Stimulated activated CD4-positive, alpha-beta T cell treated with anti-CD3 and anti-CD28 coated beads, Interleukin-1b, Interleukin-23, amount 100 ng/mL, for 1 hour (primary cell): ENCODE measurements around the gene TPM1.

Source experiments
- DNase-seq, 2 donors: peaks; one replicate each; pipeline ENCODE4 v3.0.0-alpha.2; 2020; ENCODE audit warnings: low read depth in 2 of 2

Gene TPM1

DNA sequence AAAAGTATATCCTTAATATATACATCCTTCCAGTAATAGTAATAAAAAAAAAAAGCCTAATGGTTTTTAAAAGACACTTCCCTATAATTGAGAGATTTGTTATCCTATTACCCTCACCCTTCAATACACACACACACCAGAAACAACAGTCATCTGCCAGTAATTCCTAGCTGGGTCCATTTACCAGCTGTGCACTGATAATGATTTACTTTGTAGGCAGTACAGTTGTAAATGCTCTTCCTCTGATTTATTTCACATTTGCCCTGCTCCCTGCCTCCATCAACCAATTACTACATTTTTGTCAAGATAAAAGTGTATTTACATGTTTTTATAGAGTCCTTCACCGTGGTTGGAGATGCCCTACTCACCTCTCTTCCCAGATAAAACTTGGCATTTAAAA, 12.4 kb downstream of the TPM1 start:
- DNase-seq = no peak

DNA sequence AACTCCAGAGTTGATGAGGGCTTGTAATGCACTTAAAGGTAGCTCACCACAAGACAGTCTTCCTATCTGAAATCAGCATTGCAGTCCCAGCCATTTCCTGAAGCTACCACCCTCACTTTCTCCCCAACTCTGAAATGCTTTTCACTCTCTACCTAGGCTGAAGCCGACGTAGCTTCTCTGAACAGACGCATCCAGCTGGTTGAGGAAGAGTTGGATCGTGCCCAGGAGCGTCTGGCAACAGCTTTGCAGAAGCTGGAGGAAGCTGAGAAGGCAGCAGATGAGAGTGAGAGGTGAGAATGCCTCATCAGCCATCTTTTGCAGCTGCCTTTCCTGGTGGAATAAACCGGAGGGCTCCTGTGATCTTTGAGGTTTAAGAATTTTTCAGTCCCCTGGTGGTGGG, 14.3 kb downstream of the TPM1 start:
- no peak for DNase-seq

DNA sequence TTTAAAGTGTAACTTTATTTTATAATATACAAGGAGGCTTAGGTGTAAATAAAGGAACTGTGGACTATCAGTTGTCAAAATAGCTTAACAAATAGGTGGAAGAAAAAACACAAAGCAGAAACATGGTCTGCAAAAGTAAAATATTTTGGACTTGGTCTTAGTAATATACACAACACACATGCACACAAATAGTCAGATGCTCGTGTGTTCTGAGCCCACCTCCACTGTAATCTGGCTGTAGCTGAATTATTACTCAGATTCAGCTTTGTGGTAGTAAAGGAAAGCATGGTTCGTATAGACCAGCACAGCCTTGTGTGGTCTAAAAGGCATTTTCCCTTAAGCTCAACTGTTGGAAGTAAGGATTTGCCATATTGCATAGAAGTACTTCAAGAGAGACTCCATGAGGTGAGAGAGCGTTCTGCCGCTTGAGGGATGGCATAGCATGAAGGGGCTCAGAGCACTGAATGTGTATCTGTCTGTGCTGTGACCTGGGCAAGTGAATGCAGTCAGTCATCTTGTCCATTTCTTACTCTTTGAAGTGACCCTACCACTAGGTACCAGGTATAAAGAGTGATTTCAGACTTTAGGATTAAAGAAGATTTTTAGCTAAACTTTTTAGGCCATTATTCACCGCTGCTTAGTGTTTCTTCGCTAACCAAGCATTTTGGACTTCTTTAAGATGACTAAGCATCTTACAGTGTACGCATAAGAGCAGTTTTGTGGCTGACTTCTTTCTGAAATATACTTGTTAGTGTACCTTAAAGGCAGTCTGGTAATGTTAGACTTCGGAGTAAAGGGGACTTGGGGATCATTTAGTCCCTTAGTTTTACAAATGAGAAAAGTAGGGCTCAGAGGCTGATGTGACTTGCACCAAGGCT, 15.2 kb downstream of the TPM1 start:
- DNase-seq = no peak

DNA sequence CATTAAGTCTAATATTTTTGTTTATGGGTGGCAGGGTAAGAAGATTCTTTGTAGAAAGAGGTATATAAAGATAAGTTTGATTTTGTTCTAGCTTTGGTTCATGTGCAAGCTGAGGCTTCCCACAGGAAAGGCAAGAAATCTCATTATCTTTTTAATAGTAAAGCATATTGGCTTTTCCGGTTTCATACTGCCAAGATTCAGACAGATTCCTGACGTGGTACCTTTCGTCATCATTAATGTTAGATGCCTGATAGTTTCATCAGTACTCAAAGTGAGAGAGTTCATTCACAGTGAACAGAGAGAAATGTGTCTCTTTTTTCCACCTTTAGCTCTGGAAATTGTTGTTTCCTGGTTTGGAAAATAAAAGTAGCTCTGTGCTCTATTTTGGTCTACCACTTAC, 16.5 kb downstream of the TPM1 start:
- no peak for DNase-seq

DNA sequence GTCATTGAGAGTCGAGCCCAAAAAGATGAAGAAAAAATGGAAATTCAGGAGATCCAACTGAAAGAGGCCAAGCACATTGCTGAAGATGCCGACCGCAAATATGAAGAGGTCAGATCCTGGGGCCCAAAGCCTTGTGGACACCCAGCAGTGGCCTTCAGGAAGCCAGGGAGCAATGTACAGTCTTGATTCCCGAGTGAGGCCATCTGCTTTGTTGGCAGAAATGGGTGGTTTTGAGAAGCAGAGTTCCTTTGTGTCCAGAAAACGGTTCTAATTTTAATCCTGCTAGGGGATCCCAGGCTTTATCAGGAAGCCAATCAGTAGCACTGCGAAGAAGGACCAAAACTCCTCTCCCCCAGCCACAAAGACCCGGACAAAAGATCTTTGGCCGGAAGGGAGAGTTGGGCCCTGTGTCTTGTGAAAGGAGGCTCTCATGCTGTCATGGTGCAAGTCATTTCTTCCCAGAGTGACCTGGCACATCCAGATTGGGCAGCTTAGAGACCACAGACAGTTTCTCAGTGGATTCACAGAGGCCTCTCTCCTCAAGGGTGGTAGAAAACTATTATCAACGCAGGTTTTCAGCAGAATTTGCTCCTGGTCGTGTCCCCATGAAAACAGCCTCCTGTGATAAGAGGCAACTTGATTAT, 17.1 kb downstream of the TPM1 start:
- no peak for DNase-seq

DNA sequence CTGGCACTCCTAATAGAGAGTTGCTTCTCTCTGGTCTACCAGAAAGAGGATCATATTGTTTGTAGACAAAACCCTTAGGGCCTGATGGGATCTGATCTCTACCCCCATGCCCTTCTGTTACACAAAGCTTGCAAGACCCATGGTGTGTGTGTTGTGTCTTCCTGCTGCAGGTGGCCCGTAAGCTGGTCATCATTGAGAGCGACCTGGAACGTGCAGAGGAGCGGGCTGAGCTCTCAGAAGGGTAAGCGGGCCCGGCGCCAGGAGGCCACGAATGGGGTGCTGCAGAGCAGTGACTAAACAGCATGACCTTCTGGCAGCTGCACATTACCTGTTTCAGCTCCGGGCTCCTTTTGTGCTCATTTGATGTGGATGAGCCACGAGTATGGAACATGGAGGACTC, 18.2 kb downstream of the TPM1 start:
- DNase-seq = no peak

DNA sequence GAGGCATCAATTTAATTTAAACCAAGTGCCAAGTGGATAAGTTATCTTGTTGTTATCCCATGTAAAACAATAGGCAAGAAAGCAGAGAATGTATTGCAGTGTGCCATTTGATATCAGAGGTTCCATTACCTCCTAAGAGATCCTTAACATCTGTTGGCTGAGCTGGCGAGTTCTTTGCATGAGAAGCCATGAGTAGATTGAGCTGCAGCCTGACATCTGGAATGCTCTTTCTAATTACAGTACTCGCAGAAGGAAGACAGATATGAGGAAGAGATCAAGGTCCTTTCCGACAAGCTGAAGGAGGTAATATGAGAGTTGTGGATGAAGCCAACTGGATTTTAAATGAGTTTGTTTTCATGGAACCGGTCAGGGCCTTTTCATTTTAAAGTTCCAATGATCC, 19.4 kb downstream of the TPM1 start:
- DNase-seq = no peak

DNA sequence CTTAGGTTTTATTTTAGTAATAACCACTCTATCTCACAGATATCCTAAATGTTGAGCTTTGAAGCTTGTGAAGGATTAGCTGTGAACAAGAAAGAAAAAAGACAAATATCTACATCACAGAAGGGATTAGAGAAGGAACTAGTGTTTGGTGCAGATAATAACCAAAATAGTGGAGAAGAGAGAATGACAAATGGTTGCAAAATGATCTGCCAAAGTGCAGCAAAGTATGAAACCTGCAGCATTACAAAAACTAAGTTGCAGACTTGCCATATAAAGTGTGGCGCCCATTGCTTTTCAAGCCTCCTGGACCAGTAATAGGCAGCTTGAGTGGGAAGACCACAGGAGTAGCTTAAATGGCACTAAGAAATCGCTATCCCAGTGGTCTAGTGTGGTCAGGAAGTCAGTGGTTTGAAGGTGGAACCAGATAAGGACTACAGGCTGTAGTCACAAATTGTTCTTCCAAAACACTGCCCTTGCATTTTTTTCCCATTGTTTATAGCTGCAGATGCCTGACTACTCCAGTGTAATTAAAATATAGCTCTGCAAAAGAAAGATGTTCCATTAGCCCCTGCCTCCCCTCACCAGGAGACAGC, 20.7 kb downstream of the TPM1 start:
- no peak for DNase-seq

DNA sequence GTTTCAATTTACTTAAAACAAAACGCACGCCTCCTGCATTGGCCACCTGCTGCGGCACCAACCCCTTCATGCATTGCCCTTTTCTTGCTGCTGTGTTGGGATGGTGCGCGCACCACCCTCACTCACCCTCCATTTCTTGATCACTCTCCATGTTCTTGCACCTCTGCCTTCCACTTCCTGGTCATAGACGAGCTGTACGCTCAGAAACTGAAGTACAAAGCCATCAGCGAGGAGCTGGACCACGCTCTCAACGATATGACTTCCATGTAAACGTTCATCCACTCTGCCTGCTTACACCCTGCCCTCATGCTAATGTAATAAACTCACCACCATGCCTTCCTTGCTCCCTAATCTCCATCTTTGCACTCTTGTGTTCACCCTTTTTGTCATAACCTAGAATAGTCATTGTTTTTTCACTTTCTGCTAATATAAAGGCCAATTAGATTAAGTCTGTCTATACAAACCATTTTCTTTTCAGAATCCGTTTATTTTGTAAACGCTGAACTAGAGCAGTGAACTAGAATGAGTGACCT, 21.4 kb downstream of the TPM1 start:
- no peak for DNase-seq

DNA sequence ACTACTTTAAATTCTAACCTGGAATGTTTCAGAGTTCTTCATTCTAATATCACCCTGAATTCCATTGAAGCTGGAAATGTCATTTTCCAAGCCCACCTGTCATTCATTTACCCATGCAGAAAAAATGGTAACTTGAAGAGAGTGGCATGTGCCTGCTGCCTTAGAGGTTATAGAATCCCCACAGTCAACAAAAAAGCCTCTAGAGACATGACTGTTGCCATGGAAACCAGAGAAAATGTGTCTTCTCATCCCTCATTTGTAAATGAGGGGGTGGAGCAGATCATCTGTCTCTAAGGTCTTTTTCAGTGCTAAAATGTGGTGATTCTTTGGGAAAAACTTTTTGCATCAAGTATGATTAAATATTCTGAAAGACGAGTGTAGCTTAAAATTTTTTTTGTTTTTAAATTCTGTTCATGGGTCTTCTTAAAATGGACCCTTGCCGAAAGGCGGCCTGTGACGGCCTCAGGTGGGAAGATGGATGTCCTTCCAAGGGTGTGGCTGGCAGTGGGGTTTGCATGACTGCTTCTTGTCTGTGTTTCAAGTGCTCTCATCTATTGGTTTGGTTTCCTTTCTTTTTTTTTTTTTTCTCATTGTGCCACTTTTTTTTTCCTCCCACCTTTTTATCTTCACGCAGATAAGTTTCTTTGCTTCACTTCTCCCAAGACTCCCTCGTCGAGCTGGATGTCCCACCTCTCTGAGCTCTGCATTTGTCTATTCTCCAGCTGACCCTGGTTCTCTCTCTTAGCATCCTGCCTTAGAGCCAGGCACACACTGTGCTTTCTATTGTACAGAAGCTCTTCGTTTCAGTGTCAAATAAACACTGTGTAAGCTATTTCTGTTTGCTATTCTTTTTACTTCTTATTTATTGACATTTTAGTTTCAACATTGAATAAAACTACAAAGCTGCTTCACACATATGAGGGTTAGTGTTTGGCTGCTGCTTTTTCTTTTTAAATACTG, 23.0 kb downstream of the TPM1 start:
- no peak for DNase-seq

DNA sequence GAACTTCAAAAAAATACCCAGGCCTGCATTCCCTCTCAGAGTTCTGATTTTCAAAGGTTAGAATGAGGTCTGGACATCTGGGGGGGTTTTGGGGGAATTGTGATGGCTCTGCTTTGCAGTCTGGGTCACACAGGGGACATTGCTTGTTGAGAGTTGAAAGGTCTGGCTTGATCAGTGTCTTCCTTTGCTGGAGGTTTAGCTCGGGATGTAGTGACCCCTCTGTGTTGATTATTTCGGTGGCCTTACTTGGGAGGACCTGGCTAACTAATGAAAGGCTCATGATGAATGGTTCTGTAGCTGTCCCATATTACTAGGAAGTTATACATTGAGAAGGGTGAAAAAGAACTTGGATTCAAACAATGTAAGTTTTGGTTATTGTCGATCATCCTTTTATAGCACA, 23.7 kb downstream of the TPM1 start:
- no peak for DNase-seq

DNA sequence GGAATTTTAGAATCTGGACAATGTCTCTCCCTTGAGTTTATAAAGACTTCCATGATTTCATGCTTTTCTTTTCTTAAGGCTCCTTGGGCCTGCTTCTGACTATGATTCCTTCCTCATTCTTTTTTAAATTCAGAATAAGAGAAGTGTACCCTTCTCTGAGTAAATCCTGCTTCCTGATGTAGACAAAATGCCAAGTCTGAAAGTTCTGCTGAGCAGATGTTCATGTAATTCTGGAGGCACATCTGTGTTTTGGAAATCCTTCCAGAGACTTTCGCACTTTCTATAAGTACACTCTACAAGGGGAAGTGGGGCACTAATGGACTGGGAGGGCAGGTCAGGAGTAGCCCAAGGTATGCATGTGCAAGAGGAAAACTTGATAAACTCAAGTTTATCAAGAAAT, 24.8 kb downstream of the TPM1 start:
- DNase-seq = no peak

DNA sequence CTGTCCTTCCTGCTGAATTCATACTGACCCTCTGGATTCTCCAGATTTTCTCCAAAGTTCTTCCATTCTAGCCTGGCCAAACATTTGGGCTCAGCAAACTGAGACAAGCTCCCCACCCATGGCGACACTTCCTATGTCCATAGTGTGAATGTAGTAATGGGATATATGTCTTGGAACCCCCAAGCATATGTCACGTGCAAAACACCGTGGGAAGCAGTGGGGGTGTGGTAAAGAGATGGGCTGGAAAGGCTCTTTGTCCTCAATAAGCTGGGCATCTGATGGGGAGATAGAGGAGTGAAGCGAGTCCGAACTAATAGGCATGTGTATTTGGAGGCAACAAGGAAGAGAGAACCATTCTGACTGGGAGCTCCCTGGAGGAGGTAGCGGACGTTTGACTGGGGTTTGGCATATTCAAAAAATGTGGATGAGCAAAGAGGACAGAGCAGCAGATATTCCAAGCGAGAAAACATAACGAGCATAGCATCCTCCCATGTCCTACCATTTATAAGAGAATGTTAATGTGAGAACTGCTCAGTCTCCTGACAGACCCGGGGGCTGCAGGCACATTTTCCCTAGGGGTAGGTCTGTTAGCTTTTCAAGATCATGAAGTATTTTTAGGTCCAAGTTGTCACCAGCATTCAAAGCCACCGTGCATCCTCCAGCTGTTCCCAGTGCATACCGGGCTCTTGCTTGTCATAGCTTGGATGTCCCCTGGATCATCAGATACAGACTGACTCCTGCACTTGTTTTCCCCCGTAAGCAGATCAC, 25.6 kb downstream of the TPM1 start:
- DNase-seq = no peak

DNA sequence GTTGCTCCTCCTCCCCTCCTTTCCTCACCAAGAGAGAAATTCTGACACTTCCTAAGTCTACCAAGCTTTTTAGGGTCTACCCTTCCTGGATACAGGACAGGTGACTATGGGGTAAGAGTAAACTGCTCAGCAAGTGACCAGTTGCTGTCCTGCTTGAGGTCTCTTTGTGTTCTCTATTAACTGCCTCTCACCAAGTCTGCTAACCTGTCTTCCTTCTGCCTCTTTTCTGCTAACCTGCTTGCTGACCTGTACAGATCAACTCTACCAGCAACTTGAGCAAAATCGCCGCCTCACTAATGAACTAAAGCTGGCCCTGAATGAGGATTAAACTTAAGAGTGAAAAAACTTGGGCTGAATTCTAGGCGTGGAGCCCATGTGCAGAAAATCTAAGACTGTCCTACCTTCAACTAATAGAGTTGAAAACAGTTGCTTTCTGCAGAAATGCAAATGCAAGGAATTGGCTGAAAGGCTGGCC, 27.1 kb downstream of the TPM1 start:
- no peak for DNase-seq

DNA sequence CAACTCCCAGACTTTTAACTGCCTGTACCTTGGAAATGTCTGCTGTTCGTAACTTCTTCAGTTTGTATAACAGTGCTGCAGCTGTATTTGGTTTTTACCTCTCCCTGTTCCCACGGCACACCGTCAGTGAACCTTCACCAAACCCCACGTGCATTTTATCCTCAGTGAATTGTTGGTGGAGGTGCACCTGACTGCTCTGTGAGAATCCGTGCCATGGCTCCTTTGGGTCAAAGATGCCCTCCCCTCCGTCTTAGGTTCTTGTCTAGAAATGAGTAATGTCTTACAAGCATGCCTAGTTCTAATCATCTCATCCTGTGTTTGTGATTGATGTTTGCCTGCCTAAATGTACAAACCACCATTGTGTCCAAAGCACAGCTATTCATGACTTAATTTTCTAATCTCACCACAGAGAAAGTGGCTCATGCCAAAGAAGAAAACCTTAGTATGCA, 28.2 kb downstream of the TPM1 start:
- no peak for DNase-seq

DNA sequence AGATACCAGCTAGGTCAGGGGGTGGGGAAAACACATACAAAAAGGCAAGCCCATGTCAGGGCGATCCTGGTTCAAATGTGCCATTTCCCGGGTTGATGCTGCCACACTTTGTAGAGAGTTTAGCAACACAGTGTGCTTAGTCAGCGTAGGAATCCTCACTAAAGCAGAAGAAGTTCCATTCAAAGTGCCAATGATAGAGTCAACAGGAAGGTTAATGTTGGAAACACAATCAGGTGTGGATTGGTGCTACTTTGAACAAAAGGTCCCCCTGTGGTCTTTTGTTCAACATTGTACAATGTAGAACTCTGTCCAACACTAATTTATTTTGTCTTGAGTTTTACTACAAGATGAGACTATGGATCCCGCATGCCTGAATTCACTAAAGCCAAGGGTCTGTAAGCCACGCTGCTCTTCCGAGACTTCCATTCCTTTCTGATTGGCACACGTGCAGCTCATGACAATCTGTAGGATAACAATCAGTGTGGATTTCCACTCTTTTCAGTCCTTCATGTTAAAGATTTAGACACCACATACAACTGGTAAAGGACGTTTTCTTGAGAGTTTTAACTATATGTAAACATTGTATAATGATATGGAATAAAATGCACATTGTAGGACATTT, 28.9 kb downstream of the TPM1 start:
- no peak for DNase-seq

DNA sequence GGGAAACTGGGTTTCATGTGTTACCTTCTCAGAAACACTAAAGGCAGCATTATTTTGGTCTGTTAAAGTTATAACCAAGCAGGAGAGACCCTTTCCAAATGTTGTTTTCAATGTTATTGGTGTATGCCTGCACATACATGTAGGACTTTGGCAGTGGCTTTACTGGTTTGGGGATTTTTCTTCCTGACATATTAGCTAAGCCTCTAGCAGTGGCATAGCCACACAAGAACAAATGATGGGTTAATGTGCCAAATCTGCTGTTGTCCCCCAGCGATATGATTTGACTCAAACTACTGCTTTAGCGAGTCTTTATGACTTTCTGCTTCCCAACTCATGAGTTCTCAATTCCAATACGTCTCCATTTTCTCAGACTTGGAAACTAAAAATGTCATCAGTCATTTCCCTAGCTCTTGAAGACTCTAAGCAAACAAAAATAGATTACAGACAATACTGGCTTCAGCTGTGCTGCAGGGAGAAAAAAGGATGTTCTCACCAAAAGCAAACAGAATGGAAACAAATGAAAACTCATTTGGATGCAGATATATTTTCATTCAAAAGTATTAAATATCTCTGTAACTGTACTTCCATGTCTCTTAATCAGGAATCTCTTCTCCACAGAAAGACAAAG, 29.6 kb downstream of the TPM1 start:
- no peak for DNase-seq

DNA sequence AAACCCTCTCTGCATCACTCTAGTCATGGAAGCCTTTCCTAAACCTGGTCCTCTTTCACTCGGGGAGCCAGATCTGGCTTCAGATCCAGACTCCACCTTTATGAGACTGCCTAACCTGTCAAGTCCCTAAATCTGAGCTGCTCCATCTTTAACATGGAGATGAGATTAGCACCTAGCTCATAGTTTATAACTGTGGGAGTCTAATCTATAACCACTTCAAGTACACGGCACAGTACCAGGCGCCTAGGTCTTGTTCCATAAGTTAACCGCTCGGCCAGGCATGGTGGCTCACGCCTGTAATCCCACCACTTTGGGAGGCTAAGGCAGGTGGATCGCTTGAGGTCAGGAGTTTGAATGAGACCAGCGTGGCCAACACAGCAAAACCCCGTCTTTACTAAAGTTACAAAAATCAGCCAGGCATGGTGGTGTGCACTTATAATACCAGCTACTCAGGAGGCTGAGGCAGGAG, 30.3 kb downstream of the TPM1 start:
- no peak for DNase-seq

DNA sequence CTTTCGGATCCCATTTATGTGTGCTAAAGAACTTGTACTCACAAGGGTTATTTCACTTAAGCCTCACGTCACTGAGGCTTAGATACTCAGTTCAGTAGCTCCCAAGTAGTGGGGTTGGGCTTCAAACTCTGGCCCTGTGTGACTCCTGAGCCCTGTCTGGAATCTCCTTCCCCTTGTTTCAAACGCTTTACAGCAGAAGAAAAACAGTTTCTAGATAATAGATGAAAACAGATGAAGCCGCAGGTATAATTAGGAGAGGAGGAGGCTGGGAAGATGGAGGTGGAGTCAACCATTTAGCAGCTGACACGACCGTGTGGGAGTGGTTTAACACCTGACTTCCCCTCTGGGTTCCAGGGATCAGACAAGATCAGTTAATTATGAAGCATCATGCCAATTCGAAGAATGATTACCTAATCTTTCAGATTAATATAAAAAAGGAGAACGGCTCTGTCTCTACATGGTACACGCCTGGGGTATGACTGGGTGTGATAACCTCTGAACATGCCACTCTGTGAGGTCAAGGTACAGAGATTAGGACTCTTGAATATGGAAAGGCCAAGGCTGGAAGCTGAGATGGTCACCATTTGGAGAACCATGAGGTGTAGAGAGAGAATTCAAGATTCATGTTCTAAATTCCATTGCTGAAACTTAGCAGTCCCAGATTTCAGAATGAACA, 31.1 kb downstream of the TPM1 start:
- DNase-seq = no peak
